DOHH2 (cell line): Measurements from ENCODE around the gene SLC17A4.

Experiments used
- H3F3A ChIP-seq: fragments of 200-600 bp; sonication (generic), shearing (Covaris generic); 2 replicates; pipeline ENCODE4 v1.6.0; 2016; ENCODE audit warnings: antibody characterized with exemption, mild to moderate bottlenecking; ENCODE audit not compliant: control insufficient read depth, insufficient read depth
- H3K27ac ChIP-seq: fragments of 200-600 bp; sonication (generic); 2 replicates; pipeline ENCODE4 v1.5.1; 2014; ENCODE audit warnings: low read depth, mild to moderate bottlenecking, low read length, moderate library complexity
- H3K27me3 ChIP-seq: fragments of 200-600 bp; sonication (generic); 2 replicates; pipeline ENCODE4 v1.6.1; 2014; ENCODE audit warnings: mild to moderate bottlenecking, low read length, mixed read lengths; ENCODE audit not compliant: control insufficient read depth
- H3K36me3 ChIP-seq: fragments of 200-600 bp; sonication (generic); 2 replicates; pipeline ENCODE4 v1.6.1; 2014; ENCODE audit warnings: mild to moderate bottlenecking, low read length, moderate library complexity, mixed read lengths; ENCODE audit not compliant: control insufficient read depth
- H3K4me1 ChIP-seq: fragments of 200-600 bp; sonication (generic); 2 replicates; pipeline ENCODE4 v1.6.1; 2014; ENCODE audit warnings: mild to moderate bottlenecking, low read length, mixed read lengths; ENCODE audit not compliant: control insufficient read depth
- H3K4me2 ChIP-seq: fragments of 200-600 bp; sonication (generic); 2 replicates; pipeline ENCODE4 v1.6.0; 2014; ENCODE audit warnings: mild to moderate bottlenecking, low read length, moderate library complexity
- H3K4me3 ChIP-seq: fragments of 200-600 bp; sonication (generic); 2 replicates; pipeline ENCODE4 v1.5.1; 2014; ENCODE audit warnings: mild to moderate bottlenecking, low read length, mixed read lengths
- H3K79me2 ChIP-seq: fragments of 200-600 bp; sonication (generic); 2 replicates; pipeline ENCODE4 v1.6.1; 2014; ENCODE audit warnings: mild to moderate bottlenecking, low read length, mixed read lengths; ENCODE audit not compliant: control insufficient read depth
- H3K9me2 ChIP-seq: fragments of 200-600 bp; sonication (generic); replicated peaks from 2 replicates; pipeline ENCODE4 v1.6.1; 2014; ENCODE audit warnings: mild to moderate bottlenecking, low read length, mixed read lengths; ENCODE audit not compliant: control insufficient read depth
- H3K9me3 ChIP-seq: fragments of 200-600 bp; sonication (generic); 2 replicates; pipeline ENCODE4 v1.6.1; 2014; ENCODE audit warnings: antibody characterized with exemption, low read length, mixed read lengths; ENCODE audit not compliant: control insufficient read depth, insufficient read depth
- H4K20me1 ChIP-seq: fragments of 200-600 bp; sonication (generic); 2 replicates; pipeline ENCODE4 v1.6.0; 2014; ENCODE audit warnings: low read depth, mild to moderate bottlenecking, antibody characterized with exemption, low read length, moderate library complexity; ENCODE audit not compliant: control insufficient read depth, insufficient read depth
- CTCF ChIP-seq: fragments of 200-600 bp; sonication (generic); IDR thresholded peaks from one replicate; pipeline ENCODE4 v1.5.1; 2014; ENCODE audit warnings: antibody characterized with exemption, mild to moderate bottlenecking, low read depth, low read length; ENCODE audit not compliant: poor library complexity, severe bottlenecking
- EZH2phosphoT487 ChIP-seq: fragments of 200-600 bp; sonication (generic); IDR thresholded peaks from 2 replicates; pipeline ENCODE4 v1.6.1; 2017; ENCODE audit warnings: borderline replicate concordance, mild to moderate bottlenecking, antibody characterized with exemption, low read length, moderate library complexity, mixed read lengths

Gene SLC17A4

GRCh38 chr6:25777856-25778649 lies 23.5 kb downstream of the SLC17A4 start:
- Histone ChIP-seq H3F3A (no peaks in the 10 kb centered on the region), H4K20me1 (no peaks in the 10 kb centered on the region), H3K27ac (no peak overlapping the region), H3K9me3 (no peaks in the 10 kb centered on the region), H3K4me1 (no peaks in the 10 kb centered on the region), H3K36me3 (no peaks in the 10 kb centered on the region), H3K4me2 (no peak overlapping the region), H3K79me2 (no peaks in the 10 kb centered on the region), H3K4me3 (no peak overlapping the region), H3K27me3 (no peaks in the 10 kb centered on the region; the same call in 1 of the 2 replicates), H3K9me2 (no peaks in the 10 kb centered on the region)
- TF ChIP-seq CTCF, result no peak
- TF ChIP-seq EZH2phosphoT487, result no peak

- H3K79me2 ChIP-seq, result no peaks in the 10 kb centered on the region
- no peaks in the 10 kb centered on the region for H3K4me1 ChIP-seq
- no peaks in the 10 kb centered on the region for H3K36me3 ChIP-seq
- no peaks in the 10 kb centered on the region for H3K9me3 ChIP-seq
- no peak overlapping the region for H3K4me2 ChIP-seq
- no peak overlapping the region for H3K4me3 ChIP-seq
- no peaks in the 10 kb centered on the region for H3K9me2 ChIP-seq
- no peaks in the 10 kb centered on the region for H4K20me1 ChIP-seq
- H3K27ac ChIP-seq, result no peak overlapping the region
- TF ChIP-seq EZH2phosphoT487, result no peak
- TF ChIP-seq CTCF, result no peak
- H3K27me3 ChIP-seq, result no peaks in the 10 kb centered on the region; the same call in 1 of the 2 replicates
- no peaks in the 10 kb centered on the region for H3F3A ChIP-seq
These were observed 26.6 kb downstream of the SLC17A4 start for GRCh38 chr6:25781134-25781533.

GRCh38 chr6:25787428-25787827 lies 32.9 kb downstream of the SLC17A4 start:
- Histone ChIP-seq H3K27ac (no peak overlapping the region), H3F3A (no peaks in the 10 kb centered on the region), H3K36me3 (no peaks in the 10 kb centered on the region), H3K4me1 (no peaks in the 10 kb centered on the region), H3K4me3 (no peak overlapping the region), H3K9me2 (no peaks in the 10 kb centered on the region), H3K9me3 (0 out of 2 replicates have a peak, but pooled peaks cover 4% of the 10 kb centered on the region), H3K79me2 (no peaks in the 10 kb centered on the region), H3K4me2 (no peak overlapping the region), H3K27me3 (no peaks in the 10 kb centered on the region), H4K20me1 (no peaks in the 10 kb centered on the region)
- TF ChIP-seq CTCF, result no peak
- no peak for TF ChIP-seq EZH2phosphoT487
